Peyer's patch (tissue), 4 donors: ENCODE results near the gene DNAH2.
A peak's percentile ranks its signal among the peaks of the same experiment; 100 is the strongest.

Experiments used
- POLR2A ChIP-seq, 2 donors: fragments of 450-650 bp; IDR thresholded peaks; one replicate each; pipeline ENCODE4 v1.5.1; 2017; ENCODE audit warnings: antibody characterized with exemption in 2 of 2, mild to moderate bottlenecking in 2 of 2, moderate library complexity in 2 of 2
- TF ChIP-seq, protein P1 (sequence below), 6 experiments: fragments of 450-650 bp in 4 of 6; fragments of 200-600 bp in 2 of 6; sonication (generic) in 1 of 6; IDR thresholded peaks; one replicate each; pipeline ENCODE4 v1.5.1; 2017 to 2019; ENCODE audit warnings: antibody characterized with exemption in 6 of 6, mild to moderate bottlenecking in 3 of 6, moderate library complexity in 1 of 6

DNA sequence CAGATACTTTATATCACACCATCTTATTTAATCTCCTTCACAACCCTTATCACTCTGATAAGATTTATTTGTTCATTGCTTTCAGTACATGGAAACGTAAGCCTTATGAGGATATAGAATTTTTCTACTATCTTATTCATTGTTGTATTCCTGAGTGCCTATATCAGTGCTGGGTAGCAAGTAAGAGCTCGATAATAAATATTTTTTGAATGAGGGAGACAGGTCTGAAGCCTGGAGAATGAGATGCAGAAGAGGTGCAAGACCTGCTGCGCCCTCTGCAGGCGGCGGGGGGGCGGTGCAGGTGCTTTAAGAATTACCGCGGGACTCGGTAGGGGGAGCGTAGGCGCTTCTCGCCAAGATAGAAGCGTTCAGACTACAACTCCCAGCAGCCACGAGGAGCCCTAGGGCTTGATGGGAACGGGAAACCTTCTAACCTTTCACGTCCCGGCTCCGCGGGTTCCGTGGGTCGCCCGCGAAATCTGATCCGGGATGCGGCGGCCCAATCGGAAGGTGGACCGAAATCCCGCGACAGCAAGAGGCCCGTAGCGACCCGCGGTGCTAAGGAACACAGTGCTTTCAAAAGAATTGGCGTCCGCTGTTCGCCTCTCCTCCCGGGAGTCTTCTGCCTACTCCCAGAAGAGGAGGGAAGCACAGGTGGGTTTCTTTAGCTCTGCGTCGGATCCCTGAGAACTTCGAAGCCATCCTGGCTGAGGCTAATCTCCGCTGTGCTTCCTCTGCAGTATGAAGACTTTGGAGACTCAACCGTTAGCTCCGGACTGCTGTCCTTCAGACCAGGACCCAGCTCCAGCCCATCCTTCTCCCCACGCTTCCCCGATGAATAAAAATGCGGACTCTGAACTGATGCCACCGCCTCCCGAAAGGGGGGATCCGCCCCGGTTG, 29.4 kb upstream of the DNAH2 start, which contains the start of gene WRAP53:
- TF ChIP-seq, protein P1, sequence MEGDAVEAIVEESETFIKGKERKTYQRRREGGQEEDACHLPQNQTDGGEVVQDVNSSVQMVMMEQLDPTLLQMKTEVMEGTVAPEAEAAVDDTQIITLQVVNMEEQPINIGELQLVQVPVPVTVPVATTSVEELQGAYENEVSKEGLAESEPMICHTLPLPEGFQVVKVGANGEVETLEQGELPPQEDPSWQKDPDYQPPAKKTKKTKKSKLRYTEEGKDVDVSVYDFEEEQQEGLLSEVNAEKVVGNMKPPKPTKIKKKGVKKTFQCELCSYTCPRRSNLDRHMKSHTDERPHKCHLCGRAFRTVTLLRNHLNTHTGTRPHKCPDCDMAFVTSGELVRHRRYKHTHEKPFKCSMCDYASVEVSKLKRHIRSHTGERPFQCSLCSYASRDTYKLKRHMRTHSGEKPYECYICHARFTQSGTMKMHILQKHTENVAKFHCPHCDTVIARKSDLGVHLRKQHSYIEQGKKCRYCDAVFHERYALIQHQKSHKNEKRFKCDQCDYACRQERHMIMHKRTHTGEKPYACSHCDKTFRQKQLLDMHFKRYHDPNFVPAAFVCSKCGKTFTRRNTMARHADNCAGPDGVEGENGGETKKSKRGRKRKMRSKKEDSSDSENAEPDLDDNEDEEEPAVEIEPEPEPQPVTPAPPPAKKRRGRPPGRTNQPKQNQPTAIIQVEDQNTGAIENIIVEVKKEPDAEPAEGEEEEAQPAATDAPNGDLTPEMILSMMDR (IDR thresholded peaks at IDR 0.05): peak; percentile 96 to 100 (median 99)
- TF ChIP-seq POLR2A (IDR thresholded peaks at IDR 0.05): peak in 1 of 2 donors; percentile 11
